HEK293 (cell line): ENCODE measurements around the gene POR.

Source experiments
- YY1 ChIP-seq: fragments of 450-650 bp; formaldehyde crosslinking; IDR thresholded peaks from 2 replicates; pipeline ENCODE4 v1.5.1; 2018; ENCODE audit warnings: missing biosample characterization, missing genetic modification characterization
- TF ChIP-seq, protein P1 (sequence below): fragments of 450-650 bp; formaldehyde crosslinking; IDR thresholded peaks from 2 replicates; pipeline ENCODE4 v1.5.1; 2016; ENCODE audit warnings: missing biosample characterization, missing genetic modification characterization, borderline replicate concordance
- TF ChIP-seq, protein P2 (sequence below): fragments of 450-650 bp; formaldehyde crosslinking; IDR thresholded peaks from 2 replicates; pipeline ENCODE4 v1.5.1; 2016; ENCODE audit warnings: missing biosample characterization, missing genetic modification characterization

DNA sequence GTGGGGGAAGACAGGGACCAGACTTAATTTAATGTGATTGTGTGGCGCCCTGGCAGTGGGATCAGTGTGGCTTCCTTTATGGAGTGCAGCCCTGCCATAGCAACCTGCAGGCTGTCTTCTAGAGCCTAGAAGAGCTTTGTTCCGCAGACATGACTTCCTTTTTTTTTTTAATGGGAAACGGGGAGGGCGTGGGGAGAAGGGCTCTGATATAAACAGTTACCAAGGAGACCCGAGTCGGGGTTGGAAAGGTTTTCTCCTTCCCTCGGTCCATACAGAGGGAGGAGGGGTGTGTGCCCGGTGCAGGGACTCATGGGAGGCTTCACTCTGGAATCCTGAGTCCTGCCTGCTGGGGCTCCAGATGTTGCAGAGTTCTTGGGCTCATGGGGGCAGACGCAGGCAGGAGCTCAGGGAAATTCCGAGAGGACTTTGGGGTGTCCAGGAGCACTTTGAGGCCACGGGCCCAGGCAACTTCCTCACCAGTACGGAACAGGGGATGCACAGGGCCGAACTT, 52.6 kb downstream of the POR start:
- TF ChIP-seq, protein P1, sequence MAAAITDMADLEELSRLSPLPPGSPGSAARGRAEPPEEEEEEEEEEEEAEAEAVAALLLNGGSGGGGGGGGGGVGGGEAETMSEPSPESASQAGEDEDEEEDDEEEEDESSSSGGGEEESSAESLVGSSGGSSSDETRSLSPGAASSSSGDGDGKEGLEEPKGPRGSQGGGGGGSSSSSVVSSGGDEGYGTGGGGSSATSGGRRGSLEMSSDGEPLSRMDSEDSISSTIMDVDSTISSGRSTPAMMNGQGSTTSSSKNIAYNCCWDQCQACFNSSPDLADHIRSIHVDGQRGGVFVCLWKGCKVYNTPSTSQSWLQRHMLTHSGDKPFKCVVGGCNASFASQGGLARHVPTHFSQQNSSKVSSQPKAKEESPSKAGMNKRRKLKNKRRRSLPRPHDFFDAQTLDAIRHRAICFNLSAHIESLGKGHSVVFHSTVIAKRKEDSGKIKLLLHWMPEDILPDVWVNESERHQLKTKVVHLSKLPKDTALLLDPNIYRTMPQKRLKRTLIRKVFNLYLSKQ: no peak
- TF ChIP-seq, protein P2, sequence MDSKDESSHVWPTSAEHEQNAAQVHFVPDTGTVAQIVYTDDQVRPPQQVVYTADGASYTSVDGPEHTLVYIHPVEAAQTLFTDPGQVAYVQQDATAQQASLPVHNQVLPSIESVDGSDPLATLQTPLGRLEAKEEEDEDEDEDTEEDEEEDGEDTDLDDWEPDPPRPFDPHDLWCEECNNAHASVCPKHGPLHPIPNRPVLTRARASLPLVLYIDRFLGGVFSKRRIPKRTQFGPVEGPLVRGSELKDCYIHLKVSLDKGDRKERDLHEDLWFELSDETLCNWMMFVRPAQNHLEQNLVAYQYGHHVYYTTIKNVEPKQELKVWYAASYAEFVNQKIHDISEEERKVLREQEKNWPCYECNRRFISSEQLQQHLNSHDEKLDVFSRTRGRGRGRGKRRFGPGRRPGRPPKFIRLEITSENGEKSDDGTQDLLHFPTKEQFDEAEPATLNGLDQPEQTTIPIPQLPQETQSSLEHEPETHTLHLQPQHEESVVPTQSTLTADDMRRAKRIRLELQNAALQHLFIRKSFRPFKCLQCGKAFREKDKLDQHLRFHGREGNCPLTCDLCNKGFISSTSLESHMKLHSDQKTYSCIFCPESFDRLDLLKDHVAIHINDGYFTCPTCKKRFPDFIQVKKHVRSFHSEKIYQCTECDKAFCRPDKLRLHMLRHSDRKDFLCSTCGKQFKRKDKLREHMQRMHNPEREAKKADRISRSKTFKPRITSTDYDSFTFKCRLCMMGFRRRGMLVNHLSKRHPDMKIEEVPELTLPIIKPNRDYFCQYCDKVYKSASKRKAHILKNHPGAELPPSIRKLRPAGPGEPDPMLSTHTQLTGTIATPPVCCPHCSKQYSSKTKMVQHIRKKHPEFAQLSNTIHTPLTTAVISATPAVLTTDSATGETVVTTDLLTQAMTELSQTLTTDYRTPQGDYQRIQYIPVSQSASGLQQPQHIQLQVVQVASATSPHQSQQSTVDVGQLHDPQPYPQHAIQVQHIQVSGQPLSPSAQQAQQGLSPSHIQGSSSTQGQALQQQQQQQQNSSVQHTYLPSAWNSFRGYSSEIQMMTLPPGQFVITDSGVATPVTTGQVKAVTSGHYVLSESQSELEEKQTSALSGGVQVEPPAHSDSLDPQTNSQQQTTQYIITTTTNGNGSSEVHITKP (tag by site-specific recombination): no peak
- no peak for TF ChIP-seq YY1 (tag by site-specific recombination)
